GM18951 (cell line): Measurements from ENCODE around the gene KLHL17.
"Not testable (repeated sequence)": the region's sequence is repeated elsewhere in the genome, so short reads cannot be mapped to it uniquely, and the experiment has no call there.

Experiments used
- POLR2A ChIP-seq: IDR thresholded peaks from 4 replicates; pipeline ENCODE4 v1.6.1; 2011; ENCODE audit warnings: mild to moderate bottlenecking; ENCODE audit not compliant: insufficient read length, insufficient read depth; ENCODE audit errors: extremely low read depth
- in situ Hi-C: fragments of 300-500 bp; cut with MboI; formaldehyde crosslinking; loops from one replicate; pipeline ENCODE4 v1.12.0; 2022; ENCODE audit warnings: low sequenced_read_pairs, mixed read lengths, inconsistent platforms; ENCODE audit not compliant: unreplicated experiment

Gene KLHL17

GRCh38 chr1:969260-969855 is 9.0 kb downstream of the KLHL17 start:
- in situ Hi-C loops: no loop called here
- TF ChIP-seq POLR2A: no peak

- TF ChIP-seq POLR2A: no peak
- in situ Hi-C loops: loop anchor here (5.0 kb wide), 1 partner anchor 37 kb away; no protein-coding TSS in a partner anchor
Measured at GRCh38 chr1:970242-970972, 10.0 kb downstream of the KLHL17 start.

- in situ Hi-C loops: loop anchor here (5.0 kb wide), 1 partner anchor 36 kb away; no protein-coding TSS in a partner anchor
- no peak for TF ChIP-seq POLR2A
Measured at GRCh38 chr1:970973-971730, 10.8 kb downstream of the KLHL17 start.

GRCh38 chr1:971751-972506 is 11.5 kb downstream of the KLHL17 start:
- TF ChIP-seq POLR2A: no peak
- in situ Hi-C loops: loop anchor here (5.0 kb wide), 1 partner anchor 35 kb away; no protein-coding TSS in a partner anchor

- in situ Hi-C loops: loop anchor here (5.0 kb wide), 1 partner anchor 34 kb away; no protein-coding TSS in a partner anchor
- no peak for TF ChIP-seq POLR2A
Measured at GRCh38 chr1:972726-973458, 12.5 kb downstream of the KLHL17 start.

GRCh38 chr1:973459-974292 is 13.3 kb downstream of the KLHL17 start:
- in situ Hi-C loops: loop anchor here (5.0 kb wide), 1 partner anchor 34 kb away; no protein-coding TSS in a partner anchor
- TF ChIP-seq POLR2A: no peak

- in situ Hi-C loops: loop anchor here (5.0 kb wide), 1 partner anchor 33 kb away; no protein-coding TSS in a partner anchor
- TF ChIP-seq POLR2A: no peak
Measured at GRCh38 chr1:974293-974640, 13.9 kb downstream of the KLHL17 start.

- in situ Hi-C loops: loop anchor here (5.0 kb wide), 1 partner anchor 32 kb away; no protein-coding TSS in a partner anchor
Measured at GRCh38 chr1:974687-975328, 14.4 kb downstream of the KLHL17 start.

GRCh38 chr1:975365-975764 is 15.0 kb downstream of the KLHL17 start:
- TF ChIP-seq POLR2A: no peak
- in situ Hi-C loops: no loop called here

More at GRCh38 chr1:974687-975328, 14.4 kb downstream of the KLHL17 start:
- TF ChIP-seq POLR2A: no peak

GRCh38 chr1:975896-976683 is 15.7 kb downstream of the KLHL17 start:
- in situ Hi-C loops: no loop called here
- TF ChIP-seq POLR2A: no peak

GRCh38 chr1:976791-977190 is 16.4 kb downstream of the KLHL17 start:
- in situ Hi-C loops: not testable (repeated sequence)
